ENCODE data around the gene CCDC175. TPM values are rescaled to one million over a fixed set of nuclear protein-coding genes. Genes with fewer than 3 reads are reported as not detected.

CCDC175 gene
- total RNA-seq, 1 experiment from 2014 or later, result not detected

DNA sequence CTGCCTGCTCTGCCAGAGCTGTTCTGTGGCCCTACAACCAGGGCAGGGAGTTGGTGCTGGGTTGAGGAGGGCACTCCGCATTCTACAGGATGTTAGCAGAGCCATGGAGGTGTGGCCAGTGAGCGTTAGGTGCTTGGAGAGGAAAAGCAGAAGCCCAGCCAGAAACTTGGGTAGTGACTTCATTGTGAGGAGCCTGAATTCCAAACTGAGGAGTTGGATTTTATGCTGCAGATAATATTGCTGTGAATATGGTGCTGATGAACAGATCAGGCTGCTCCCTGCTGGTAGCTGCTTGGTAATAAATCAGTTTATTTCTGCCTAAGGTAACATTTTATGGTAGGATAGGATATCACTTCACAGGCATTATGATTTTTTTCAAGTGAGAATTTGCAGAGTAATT, 7.1 kb upstream of the CCDC175 start:
- no peaks in the 10 kb centered on the region for H3K9me3 ChIP-seq (ENCODE audit: insufficient read depth, low read depth)
- DNase-seq, result no peak
- H3K27me3 ChIP-seq (ENCODE audit: insufficient read depth, low read depth), result no peaks in the 10 kb centered on the region
- no peaks in the 10 kb centered on the region for H4K20me1 ChIP-seq (ENCODE audit: insufficient read depth)
- H3K4me1 ChIP-seq (replicated peaks; ENCODE audit: insufficient read depth), result no peaks in the 10 kb centered on the region
- POLR2A ChIA-PET (ENCODE audit: unreplicated experiment), result no interaction called here
- intact Hi-C loops (cut with micrococcal nuclease; ENCODE audit: unreplicated experiment), result no loop called here
- no TSS peak for BruUV-seq (replicated peaks)
- CTCF ChIA-PET, result no interaction called here
- H2AFZ ChIP-seq, result no peak overlapping the region
- H3K4me3 ChIP-seq, result no peak overlapping the region
- no peak overlapping the region for H3K27ac ChIP-seq
- TF ChIP-seq, protein P1, sequence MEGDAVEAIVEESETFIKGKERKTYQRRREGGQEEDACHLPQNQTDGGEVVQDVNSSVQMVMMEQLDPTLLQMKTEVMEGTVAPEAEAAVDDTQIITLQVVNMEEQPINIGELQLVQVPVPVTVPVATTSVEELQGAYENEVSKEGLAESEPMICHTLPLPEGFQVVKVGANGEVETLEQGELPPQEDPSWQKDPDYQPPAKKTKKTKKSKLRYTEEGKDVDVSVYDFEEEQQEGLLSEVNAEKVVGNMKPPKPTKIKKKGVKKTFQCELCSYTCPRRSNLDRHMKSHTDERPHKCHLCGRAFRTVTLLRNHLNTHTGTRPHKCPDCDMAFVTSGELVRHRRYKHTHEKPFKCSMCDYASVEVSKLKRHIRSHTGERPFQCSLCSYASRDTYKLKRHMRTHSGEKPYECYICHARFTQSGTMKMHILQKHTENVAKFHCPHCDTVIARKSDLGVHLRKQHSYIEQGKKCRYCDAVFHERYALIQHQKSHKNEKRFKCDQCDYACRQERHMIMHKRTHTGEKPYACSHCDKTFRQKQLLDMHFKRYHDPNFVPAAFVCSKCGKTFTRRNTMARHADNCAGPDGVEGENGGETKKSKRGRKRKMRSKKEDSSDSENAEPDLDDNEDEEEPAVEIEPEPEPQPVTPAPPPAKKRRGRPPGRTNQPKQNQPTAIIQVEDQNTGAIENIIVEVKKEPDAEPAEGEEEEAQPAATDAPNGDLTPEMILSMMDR (conservative IDR thresholded peaks at IDR 0.05), result no peak
- TF ChIP-seq EZH2 (IDR thresholded peaks at IDR 0.05; ENCODE audit: low read depth), result no peak
- H3F3A ChIP-seq (ENCODE audit: insufficient read depth, low read depth), result no peaks in the 10 kb centered on the region; the same call in 1 of the 2 replicates
- H3K9me2 ChIP-seq (ENCODE audit: insufficient read depth), result no peaks in the 10 kb centered on the region
- H3K36me3 ChIP-seq (ENCODE audit: low read depth), result no peaks in the 10 kb centered on the region
- H3K79me2 ChIP-seq (ENCODE audit: low read depth), result no peaks in the 10 kb centered on the region
- no peak overlapping the region for H3K4me2 ChIP-seq

DNA sequence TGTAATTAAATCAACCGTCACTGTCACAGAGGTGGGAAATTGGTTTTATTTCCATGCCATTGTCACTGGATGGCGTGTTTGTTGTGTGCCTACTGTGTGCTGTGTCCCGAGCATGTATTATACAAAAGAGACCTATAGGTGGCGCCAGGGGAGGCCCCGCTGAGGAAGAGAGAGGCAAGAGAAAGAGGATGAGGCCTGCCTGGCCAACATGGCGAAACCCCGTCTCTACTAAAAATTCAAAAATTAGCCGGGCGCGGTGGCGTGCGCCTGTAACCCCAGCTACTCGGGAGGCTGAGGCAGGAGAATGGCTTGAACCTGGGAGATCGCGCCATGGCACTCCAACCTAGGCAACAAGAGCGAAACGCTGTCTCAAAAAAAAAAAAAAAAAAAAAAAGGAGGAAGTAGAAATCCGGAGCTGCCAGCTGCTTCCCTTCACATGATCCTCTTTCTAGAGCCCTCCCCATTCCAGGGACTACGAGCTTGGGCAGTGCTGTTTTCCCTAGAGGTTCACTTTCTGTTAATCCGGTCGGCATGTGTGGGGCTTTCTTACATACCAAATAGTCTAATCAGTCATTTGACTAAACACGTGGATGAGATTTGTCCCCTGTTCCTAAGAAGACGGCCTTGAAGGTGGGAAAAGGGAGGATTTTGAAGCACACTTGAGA, 6.4 kb upstream of the CCDC175 start:
- H4K20me1 ChIP-seq (ENCODE audit: insufficient read depth), result no peaks in the 10 kb centered on the region
- H3K9me2 ChIP-seq (ENCODE audit: insufficient read depth), result no peaks in the 10 kb centered on the region
- H3K79me2 ChIP-seq (ENCODE audit: low read depth), result no peaks in the 10 kb centered on the region
- H3K4me2 ChIP-seq, result no peak overlapping the region
- TF ChIP-seq EZH2 (IDR thresholded peaks at IDR 0.05; ENCODE audit: low read depth), result no peak
- TF ChIP-seq, protein P1 (conservative IDR thresholded peaks at IDR 0.05), result no peak
- H3K27ac ChIP-seq, result no peak overlapping the region
- H3F3A ChIP-seq (ENCODE audit: insufficient read depth, low read depth), result no peaks in the 10 kb centered on the region; the same call in 1 of the 2 replicates
- no peak for DNase-seq
- H3K36me3 ChIP-seq (ENCODE audit: low read depth), result no peaks in the 10 kb centered on the region
- intact Hi-C loops (cut with micrococcal nuclease; ENCODE audit: unreplicated experiment), result no loop called here
- CTCF ChIA-PET, result no interaction called here
- no peaks in the 10 kb centered on the region for H3K9me3 ChIP-seq (ENCODE audit: insufficient read depth, low read depth)
- BruUV-seq (replicated peaks), result no TSS peak
- POLR2A ChIA-PET (ENCODE audit: unreplicated experiment), result no interaction called here
- H2AFZ ChIP-seq, result no peak overlapping the region
- no peaks in the 10 kb centered on the region for H3K27me3 ChIP-seq (ENCODE audit: insufficient read depth, low read depth)
- H3K4me3 ChIP-seq, result no peak overlapping the region
- H3K4me1 ChIP-seq (replicated peaks; ENCODE audit: insufficient read depth), result no peaks in the 10 kb centered on the region

DNA sequence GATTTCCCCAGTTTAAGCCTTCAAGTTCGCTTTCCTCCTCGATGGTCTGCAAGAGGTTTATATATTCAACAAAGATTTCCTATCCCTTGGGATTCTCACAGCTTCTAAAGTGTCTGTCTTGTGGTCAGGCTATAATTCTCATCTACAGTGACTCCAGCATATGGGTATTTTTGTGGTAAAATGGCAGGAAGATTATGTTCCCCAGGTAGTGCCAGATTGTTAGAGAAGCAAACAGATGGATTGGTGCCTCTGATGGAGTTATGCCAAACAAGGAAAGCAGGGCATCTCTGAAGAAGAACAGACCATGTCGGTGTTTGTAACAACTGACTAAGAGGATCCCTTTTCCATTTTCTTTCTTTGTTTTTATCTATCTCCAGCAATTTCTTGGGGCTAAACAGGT, 5.5 kb upstream of the CCDC175 start:
- Histone ChIP-seq H3F3A (ENCODE audit: insufficient read depth, low read depth) (no peaks in the 10 kb centered on the region), H3K27ac (no peak overlapping the region), H3K79me2 (ENCODE audit: low read depth) (no peaks in the 10 kb centered on the region), H2AFZ (no peak overlapping the region), H3K4me3 (no peak overlapping the region), H3K9me2 (ENCODE audit: insufficient read depth) (no peaks in the 10 kb centered on the region), H3K27me3 (ENCODE audit: insufficient read depth, low read depth) (no peaks in the 10 kb centered on the region), H3K4me1 (replicated peaks; ENCODE audit: insufficient read depth) (no peaks in the 10 kb centered on the region), H3K36me3 (ENCODE audit: low read depth) (no peaks in the 10 kb centered on the region), H3K9me3 (ENCODE audit: insufficient read depth, low read depth) (no peaks in the 10 kb centered on the region), H4K20me1 (ENCODE audit: insufficient read depth) (no peaks in the 10 kb centered on the region), H3K4me2 (no peak overlapping the region)
- no peak for DNase-seq
- ChIA-PET CTCF (no interaction called here), POLR2A (ENCODE audit: unreplicated experiment) (no interaction called here)
- intact Hi-C loops (cut with micrococcal nuclease; ENCODE audit: unreplicated experiment), result no loop called here
- TF ChIP-seq, protein P1 (conservative IDR thresholded peaks at IDR 0.05), result no peak
- TF ChIP-seq EZH2 (IDR thresholded peaks at IDR 0.05; ENCODE audit: low read depth), result no peak
- BruUV-seq (replicated peaks), result no TSS peak
